NB4 (cell line): ENCODE data around the gene GPR132.

Experiments used
- MAX ChIP-seq: IDR thresholded peaks from 2 replicates; pipeline ENCODE4 v1.6.1; 2011; ENCODE audit warnings: low read depth, low read length
- POLR2A ChIP-seq: IDR thresholded peaks from 2 replicates; pipeline ENCODE4 v1.6.1; 2011; ENCODE audit warnings: mild to moderate bottlenecking; ENCODE audit not compliant: insufficient read length; ENCODE audit errors: extremely low read depth
- TF ChIP-seq, protein P1 (sequence below): IDR thresholded peaks from one replicate; pipeline ENCODE4 v1.5.1; 2012; ENCODE audit warnings: low read depth, low read length

GRCh38 chr14:105022276-105022670, 43.0 kb downstream of the GPR132 start:
- TF ChIP-seq, protein P1, sequence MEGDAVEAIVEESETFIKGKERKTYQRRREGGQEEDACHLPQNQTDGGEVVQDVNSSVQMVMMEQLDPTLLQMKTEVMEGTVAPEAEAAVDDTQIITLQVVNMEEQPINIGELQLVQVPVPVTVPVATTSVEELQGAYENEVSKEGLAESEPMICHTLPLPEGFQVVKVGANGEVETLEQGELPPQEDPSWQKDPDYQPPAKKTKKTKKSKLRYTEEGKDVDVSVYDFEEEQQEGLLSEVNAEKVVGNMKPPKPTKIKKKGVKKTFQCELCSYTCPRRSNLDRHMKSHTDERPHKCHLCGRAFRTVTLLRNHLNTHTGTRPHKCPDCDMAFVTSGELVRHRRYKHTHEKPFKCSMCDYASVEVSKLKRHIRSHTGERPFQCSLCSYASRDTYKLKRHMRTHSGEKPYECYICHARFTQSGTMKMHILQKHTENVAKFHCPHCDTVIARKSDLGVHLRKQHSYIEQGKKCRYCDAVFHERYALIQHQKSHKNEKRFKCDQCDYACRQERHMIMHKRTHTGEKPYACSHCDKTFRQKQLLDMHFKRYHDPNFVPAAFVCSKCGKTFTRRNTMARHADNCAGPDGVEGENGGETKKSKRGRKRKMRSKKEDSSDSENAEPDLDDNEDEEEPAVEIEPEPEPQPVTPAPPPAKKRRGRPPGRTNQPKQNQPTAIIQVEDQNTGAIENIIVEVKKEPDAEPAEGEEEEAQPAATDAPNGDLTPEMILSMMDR = no peak
- no peak for TF ChIP-seq MAX
- no peak for TF ChIP-seq POLR2A
